NOMO-1 (cell line): ENCODE results near the gene SPDYC.
"Not testable (repeated sequence)": the region's sequence is repeated elsewhere in the genome, so short reads cannot be mapped to it uniquely, and the experiment has no call there.

Source experiments
- DNase-seq, 2 experiments: peaks; one replicate each; lab custom pipeline; 2025; ENCODE audit not compliant: unreplicated experiment in 2 of 2; lab: John Stamatoyannopoulos, UW

Gene SPDYC

DNA sequence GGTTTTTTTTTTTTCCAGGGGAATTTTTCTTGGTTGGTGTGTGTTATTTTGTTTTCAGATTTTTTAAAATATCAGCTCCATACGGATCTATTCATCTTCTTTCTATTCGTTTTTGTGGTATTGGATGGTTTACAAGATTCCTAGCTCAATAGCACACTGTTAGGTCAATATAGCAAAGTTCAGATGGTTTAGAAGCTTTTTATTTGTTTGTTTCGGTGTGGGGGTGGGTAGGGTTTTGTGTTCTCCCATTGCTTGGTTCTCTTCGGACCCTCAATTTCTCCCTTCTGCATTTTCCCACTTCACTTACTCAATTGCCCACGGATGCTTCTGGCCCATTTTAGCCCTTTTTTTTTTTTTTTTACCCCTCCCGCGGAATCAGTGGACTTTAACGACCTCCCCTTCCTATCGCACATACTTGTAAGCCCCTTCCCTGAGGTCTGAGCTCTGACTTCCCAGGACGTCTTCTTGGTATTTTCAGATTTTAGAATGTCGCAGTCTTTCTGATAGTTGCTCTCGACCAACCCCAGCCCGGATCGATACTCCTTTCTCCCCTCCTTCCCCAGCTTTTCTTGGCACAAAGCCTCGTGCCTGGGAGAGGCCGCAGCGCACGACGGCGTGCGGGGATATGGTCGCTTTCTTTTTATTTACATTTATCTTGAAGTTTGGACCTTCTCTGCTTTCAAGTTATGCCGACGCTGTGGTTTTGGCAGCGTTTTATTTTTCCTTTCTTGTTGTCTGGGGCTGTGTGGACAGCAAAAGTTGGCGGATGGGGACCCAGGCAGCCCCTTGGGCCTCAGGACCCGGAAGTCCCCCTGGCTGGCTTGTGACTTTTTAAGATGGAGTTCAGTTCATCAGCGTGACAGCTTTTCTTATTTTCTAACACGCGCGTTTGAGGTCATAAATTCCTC, 4.4 kb upstream of the SPDYC start:
- no peak for DNase-seq

DNA sequence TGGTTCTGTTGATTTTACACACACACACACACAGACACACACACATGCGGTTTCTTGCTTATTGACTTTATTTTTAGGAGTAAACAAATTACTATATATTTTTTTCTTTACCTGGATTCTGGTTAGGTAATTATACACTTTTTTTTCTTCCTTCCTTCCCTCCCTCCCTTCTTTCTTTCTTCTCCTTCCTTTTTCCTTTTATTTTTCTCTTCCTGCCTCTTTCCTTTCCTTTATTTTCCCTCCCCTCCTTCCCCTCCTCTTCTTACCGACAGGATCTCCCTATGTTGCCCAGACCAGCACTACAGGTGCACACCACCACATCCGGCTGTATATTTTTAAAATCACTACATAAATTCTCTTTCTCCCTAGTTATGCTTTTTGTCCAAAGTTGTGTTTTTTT, 3.1 kb upstream of the SPDYC start:
- no peak for DNase-seq

DNA sequence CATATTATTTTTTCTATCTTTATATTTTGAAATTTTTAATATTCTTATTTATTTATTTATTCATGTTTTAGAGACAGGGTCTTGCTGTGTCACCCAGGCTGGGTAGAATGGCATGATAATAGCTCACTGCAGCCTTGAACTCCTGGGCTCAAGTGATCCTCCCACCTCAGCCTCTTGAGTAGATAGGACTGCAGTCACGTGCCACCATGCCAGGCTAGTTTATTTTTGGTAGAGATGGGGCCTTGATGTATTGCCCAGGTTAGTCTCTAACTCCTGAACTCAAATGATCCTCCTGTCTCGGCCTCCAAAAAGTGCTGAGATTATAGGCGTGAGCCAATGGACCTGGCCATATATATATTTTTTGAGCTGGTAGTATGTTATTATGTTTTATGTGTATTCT, 2.4 kb upstream of the SPDYC start:
- no peak for DNase-seq

DNA sequence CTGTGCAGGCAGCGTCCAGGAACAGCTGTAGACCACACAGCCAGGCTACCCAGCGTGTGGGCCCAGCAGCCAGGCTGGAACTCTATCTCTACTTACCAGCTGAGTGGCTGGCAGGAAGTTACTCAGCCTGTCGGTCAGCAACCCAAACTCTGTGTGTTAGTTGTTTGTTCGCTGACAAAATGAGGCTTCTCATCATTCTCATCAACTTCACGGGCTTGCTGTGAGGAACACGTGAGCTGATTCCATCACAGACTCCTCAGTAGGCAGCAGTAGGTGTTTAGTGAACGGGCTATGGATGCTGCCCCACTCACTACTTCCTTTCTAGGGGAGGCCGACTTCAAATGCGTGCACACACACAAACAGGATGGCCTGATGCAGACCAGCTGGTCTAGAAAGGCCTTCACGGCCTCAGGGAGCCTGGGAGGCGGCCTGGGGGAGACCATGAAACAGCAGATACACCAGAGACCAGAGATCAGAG, 830 bp upstream of the SPDYC start:
- DNase-seq: no peak

DNA sequence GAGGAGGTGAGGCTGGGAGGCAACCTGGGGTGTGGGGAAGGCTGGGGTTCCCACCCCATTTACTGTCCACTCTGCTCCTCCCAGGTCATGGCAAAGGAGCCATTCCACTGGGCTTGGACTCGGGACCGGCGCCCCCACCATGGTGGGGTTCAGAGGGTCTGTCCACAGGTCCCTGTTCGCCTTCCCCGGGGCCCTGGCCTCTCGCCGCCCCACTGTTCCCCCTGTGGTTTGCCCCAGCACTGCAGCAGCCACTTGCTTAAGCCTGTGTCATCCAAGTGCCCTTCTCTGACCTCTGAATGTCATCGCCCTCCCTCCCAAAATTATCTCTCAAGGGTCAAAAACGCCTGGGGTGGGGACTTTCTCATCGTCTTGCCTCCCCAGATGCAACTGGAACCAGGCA, 2.6 kb downstream of the SPDYC start:
- DNase-seq: no peak

DNA sequence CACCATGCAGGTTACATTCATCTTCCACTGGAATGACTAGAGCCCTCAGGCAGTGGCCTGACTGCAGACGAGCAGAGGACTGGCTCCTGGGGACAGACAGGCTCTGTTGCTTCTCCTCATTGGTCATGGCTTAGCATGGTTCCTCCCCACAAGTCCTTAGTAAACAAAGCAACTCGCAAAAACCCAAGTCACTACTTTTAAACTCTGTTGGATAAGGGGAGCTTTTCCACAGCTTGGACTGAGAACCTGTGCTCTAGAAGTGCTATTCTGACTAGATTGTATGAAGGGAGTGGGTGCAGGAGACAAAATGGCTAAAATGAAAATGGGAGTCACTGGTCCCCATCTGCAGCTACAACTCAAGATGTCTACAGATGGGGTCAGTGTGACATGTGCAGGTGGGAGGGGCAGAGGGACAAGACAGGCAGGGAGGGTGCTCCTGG, 4.6 kb downstream of the SPDYC start:
- not testable (repeated sequence) for DNase-seq

DNA sequence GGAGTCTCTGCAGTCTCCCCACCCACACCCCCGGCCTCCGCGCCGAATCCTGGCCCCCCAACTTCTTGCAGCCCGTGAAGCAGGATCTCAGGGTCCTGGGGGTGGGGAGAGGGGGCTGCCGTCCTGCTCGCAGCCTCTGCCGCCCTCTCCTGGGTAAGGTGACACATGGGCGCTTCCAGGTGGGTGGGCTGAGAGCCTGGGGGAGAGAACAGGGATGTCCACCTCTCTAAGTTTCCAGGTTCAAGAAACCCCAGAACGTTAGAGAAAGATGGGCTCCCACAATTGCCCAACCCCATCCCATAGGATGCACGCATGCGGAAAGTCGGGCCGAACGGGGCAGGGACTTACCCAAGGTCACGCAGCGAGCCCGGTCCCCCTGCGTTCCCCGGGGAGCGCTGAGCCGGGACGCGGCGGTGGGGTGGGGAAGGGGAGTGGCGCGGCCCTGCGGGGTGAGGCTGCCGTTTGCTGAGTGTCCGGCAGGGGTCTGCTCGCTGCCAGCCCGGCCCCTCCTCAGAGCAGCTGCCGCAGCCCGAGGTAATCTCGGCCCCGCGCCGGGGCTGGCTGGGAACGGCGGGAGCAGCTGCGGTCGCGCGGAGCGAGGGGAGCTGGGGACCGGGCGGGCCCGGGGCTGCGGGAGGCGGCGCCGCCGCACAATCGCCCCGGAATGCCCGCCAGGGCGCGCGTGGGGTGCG, 11.0 kb downstream of the SPDYC start:
- DNase-seq: peak; percentile 37 to 60

DNA sequence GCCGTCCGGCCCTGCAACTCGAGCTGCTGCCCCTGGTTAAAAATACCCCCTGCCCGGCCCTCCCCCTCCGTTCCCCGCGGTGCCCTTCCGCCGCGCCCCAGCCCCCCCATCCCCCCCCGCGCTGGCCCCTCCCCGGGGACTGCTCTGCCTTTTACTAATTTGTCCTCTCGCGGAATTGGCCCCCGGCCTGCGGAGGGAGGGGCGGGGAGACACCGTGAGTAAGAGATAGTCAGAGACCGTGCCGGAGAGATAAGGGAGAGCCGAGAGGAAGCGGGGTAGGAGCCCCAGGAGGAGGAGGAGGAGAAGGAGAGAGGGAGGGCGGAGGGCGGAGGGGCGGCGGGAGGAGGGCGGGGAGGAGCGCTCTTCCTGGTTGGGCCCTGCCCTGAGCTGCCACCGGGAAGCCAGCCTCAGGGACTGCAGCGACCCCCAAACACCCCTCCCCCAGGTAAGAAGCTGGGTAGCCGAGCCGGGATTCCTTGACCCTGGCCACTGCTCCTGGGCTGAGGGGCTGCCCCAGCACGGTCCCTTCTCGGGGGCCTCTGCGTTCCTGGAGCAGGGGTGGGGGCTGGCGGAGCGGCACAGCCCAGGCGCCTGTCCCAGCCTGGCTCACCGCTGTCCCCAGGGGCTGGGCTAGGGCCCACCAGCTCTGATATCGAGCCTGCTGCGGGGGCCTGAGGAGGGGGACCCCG, 11.7 kb downstream of the SPDYC start, which contains the start of gene CAPN1:
Gene CAPN1, plus strand, starts transcription at position 360 of the 689 bp plus-strand sequence. CDS start 774 bp downstream, outside the sequence.
- peak; percentile 76 to 85 for DNase-seq

DNA sequence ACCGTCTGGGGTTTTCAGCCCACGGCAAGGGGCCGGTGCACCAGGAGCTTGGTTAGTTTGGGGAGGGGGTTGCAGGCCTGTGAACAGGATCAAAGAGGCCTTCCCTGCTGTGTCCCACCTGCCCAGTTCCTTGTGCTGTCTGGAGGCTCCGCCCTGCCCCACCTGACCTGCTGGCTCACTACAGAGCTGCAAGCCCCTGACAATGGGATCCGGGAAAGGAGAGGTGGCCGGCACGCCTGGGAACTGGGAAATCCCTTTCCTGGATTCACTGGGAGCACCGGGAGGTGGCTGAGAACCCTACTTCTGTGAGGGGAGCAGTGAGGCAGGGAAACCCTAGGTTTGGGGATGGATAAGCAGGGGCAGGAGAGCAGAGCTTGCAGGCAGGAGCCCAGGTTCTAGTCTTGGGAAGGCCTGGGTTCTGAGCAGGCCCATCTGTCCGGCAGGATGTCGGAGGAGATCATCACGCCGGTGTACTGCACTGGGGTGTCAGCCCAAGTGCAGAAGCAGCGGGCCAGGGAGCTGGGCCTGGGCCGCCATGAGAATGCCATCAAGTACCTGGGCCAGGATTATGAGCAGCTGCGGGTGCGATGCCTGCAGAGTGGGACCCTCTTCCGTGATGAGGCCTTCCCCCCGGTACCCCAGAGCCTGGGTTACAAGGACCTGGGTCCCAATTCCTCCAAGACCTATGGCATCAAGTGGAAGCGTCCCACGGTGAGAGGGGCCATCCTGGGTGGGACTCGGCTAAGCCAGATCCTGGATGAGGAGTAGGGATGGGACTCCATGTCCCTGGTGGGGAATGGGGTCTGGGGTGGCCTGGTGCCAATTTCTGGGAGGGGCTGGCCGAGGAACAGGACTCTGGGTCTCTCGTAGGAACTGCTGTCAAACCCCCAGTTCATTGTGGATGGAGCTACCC, 12.5 kb downstream of the SPDYC start:
- DNase-seq: no peak

DNA sequence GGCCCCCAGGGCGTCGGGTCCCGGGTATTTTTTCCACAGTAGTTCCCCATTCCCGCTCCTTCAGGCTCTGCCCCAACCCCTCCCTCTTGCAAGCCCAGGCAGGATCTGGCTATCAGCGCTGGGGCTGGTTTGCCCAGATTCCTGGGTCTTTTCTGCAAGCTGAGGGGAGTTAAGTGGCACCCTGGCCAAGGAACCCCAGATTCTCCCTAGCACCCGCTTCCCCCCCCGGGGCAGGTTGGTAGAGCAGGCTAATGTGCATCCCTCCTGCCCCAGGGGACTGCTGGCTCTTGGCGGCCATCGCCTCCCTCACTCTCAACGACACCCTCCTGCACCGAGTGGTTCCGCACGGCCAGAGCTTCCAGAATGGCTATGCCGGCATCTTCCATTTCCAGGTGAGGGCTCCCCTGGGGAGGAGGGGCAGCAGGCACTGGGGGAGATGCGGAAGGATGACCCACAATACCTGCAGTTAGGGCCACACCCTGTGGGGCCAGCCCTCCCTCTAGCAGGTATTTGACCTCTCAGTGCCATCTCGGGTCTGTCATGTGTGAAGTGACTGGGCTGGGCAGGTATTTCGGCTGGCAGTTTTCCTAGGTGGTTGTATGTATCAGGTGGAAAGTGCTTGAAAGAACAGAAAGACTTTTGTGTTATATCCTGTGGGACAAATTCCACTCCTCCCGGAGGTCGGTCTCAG, 13.3 kb downstream of the SPDYC start:
- no peak for DNase-seq

DNA sequence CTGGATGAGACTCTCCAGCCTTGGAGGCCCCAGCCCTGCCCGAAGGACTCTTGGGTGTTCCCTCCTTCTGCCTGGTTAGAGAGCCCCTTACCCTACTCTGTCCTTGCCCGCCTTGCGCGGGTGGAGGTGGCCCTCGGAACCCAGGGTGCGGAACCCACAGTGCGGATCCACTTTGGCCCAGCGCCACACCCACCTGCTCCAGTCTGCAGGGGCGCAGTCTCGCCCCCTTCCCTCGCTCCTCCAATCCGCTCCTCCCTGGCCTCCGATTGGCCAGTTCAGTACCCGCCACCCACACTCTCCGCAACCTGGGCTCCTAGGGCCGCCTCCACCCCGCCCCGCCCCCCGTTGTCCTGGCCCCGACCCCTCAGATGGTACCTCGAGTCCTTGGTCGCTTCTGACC, 14.1 kb downstream of the SPDYC start:
- no peak for DNase-seq

DNA sequence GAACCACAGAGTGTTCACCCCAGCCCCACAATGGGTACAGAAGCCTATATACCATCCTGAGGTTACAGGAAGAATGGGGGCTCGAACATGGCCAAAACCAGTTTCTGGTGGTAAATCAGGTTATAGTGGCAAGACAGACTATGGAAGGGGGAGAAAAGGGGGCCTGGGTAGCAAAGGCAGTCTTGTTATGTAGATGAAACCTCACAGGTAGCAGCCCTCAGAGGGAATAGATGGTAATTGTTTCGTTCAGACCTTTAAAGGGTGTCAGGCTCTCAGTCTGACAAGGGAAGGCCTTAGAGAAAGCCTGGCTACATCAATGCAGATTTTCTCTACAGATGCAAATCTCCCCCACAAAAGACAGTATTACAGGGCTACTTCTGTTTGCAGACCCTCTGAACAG, 15.1 kb downstream of the SPDYC start:
- no peak for DNase-seq

DNA sequence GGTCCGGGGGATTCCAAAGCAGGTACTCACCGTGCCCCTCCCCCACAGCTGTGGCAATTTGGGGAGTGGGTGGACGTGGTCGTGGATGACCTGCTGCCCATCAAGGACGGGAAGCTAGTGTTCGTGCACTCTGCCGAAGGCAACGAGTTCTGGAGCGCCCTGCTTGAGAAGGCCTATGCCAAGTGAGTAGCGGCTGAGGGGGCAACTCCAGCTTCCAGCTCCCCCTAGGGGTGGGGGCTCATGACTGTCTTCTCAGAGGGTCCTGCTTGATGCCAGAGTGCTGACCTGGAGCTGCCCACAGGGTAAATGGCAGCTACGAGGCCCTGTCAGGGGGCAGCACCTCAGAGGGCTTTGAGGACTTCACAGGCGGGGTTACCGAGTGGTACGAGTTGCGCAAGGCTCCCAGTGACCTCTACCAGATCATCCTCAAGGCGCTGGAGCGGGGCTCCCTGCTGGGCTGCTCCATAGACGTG, 15.9 kb downstream of the SPDYC start:
- DNase-seq: no peak

DNA sequence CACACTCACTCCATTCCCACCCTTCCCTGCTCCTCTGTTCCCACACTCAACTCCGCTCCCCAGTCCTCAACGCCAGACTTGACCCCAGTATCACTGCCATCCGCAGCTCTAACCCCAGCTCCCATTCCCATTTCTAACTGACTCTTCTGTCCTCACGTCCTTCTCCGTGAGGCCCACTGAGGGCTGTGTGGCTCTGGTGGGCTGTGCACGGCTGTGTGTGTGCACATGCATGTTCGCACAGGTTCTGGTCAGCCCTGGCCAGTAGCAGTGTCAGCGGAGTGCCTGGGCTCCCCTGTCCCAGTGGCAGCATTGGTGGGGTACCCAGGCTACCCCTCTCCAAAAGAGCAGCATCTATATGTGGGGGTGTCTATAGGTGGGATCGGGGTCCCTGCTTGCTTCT, 16.7 kb downstream of the SPDYC start:
- DNase-seq: no peak

DNA sequence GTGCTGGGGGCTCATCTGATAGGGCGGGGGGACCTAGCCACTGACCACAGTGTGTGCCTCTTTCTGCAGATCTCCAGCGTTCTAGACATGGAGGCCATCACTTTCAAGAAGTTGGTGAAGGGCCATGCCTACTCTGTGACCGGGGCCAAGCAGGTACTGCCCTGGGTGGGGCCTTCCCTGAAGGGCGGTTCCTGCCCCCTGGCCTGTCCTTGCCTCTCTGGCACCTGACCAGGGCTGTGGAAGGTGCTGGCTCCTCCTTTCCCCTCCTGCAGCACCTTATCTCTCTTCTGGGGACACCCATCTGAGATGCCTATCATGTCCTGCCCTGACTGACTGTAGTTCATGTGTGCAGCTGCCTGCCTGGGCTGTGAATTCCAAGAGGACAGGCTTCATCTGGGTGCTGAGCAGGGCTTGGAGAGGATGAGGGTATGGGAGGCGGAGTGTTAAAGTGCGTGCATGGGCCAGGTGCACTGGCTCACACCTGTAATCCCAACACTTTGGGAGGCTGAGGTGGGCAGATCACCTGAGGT, 17.2 kb downstream of the SPDYC start:
- no peak for DNase-seq

DNA sequence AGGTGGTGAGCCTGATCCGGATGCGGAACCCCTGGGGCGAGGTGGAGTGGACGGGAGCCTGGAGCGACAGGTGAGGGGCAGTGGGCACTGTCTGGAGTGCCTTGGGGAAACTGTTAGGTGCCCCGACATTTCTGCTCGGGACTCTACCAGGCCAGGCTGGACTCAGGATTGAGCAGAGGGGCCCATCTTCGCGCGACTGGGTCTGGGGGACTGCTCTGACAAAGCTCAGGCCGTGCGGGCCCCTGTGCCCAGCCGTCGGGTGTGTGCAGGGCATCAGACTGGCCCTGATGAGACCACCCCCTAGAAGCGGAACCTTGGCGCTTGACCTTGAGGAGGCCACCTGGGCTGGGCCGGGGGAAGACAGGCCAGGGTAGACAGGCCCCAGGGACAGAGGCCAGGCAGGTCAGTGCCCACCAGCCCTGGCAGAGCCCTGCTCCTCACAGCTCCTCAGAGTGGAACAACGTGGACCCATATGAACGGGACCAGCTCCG, 18.0 kb downstream of the SPDYC start:
- no peak for DNase-seq

DNA sequence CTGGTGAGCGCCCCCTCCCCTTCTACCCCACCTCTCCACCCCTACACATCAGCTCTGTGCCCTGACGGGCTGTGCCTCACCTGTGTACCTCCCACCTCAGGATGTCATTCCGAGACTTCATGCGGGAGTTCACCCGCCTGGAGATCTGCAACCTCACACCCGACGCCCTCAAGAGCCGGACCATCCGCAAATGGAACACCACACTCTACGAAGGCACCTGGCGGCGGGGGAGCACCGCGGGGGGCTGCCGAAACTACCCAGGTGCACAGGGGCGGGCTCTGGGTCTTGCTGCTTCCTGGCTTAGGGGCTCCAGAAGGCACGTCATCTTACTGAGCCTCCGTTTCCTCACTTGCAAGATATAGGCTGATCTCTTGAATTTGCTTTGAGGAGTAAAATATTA, 18.5 kb downstream of the SPDYC start:
- no peak for DNase-seq

DNA sequence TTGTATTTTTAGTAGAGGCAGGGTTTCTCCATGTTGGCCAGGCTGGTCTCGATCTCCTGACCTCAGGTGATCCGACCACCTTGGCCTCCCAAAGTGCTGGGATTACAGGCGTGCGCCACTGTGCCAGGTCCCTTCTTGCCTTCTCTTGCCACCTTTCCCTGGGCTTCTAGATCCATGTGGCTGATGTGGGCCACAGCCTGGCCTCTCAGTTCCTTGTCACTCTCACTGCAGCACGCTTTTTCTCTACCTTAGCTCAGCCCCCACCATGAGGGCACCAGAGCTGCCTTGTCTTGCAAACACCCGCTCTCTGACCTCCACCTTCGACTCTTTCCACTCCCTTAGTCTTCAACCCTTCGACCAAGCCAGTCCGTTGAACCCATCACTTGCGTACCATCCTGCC, 19.2 kb downstream of the SPDYC start:
- DNase-seq: no peak

DNA sequence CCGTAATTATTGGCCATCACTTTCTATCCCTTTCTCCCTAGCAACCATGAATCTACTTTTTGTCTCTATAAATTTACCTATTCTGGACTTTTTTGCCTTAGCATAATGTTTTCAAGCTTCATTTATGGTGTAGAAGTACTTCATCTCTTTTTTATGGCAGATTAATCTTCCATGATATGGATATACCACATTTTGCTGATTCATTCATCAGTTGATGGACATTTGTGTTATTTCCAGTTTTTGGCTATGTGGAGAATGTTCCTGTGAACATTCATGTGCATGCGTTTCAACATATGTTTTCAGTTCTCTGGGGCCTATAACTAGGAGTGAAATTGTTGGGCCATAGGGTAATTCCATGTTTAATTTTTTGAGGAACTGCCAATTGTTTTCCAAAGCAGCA, 24.5 kb downstream of the SPDYC start:
- DNase-seq: no peak
